ENCODE measurements around the gene FAM13B. TPM values are rescaled to one million over a fixed set of nuclear protein-coding genes. Genes with fewer than 3 reads are reported as not detected.
A peak's percentile ranks its signal among the peaks of the same experiment; 100 is the strongest.

The FAM13B gene
- total and polyA plus RNA-seq, 2 of the 8 experiments (the other 6 are each of a cell fraction or from before 2014, with no cell fraction given), result 6.4 to 17.0 TPM

DNA sequence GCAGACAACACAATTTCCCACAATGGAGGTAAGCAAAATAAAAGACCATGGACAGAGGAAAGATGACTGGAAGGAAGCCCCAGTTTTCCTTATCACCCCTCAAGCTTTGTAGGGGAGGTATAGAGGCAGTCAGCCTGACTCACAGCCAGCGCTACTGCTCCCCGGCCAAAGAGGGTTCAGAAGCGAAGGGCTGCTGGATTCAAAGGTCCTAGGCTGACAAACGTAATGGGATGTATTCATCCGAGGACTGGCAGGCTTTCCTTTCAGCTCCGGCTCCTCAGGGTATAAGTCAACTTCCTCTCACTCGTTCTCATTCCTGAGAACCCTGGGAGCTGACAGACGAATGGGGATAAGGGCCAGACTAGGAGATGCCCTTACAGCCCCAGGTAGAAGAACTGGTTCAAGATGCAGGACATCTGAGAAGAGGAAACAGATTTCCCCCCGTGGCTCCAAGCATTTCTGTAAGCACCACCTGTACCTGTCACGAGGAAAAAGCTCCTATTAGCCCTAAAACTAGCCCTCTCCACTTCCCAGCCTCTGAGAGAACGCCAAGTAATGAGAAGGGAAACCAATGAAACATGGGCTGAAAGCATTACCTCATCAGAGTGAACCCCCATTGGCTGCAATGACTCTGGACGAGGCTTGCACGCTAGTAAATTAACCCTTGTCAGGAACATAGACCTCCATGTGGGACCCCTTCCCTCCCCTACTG, 22.1 kb upstream of the FAM13B start:
- peak overlapping the region; percentile 5 to 14; a peak in 2 of 4 replicates for H3K4me2 ChIP-seq (ENCODE audit: insufficient read depth in 1 of 2, low read depth in 2 of 2, low read length in 2 of 2)
- POLR2A ChIA-PET (ENCODE audit: partially characterized antibody), result interaction anchor here (0.8 to 1.0 kb wide), 2 partner anchors 20 to 21 kb away, joined by 3 read pairs; no protein-coding TSS in a partner anchor

More for the DNA sequence above, 22.1 kb upstream of the FAM13B start:
- 69% methylated on average over 13 of the region's 13 CpGs; no CpG with 5 or more reads in 1 of the 2 experiments for WGBS, 2 experiments (ENCODE audit: extremely low coverage in 1 of 2, insufficient coverage in 1 of 2, insufficient read length in 1 of 2, insufficient replicate concordance in 2 of 2, low coverage in 1 of 2, low lambda C conversion rate in 2 of 2, missing lambda C conversion rate in 1 of 2)
- no peak overlapping the region for H2BK12ac ChIP-seq (ENCODE audit: low read depth, low read length)
- no peak overlapping the region for H3K18ac ChIP-seq (ENCODE audit: extremely low read depth, low read length)
- FAIRE-seq, result peak; percentile 68
- H3K14ac ChIP-seq (ENCODE audit: insufficient read length), result no peak overlapping the region
- no peaks in the 10 kb centered on the region for H3K27me3 ChIP-seq (replicated peaks in 1 of 4; ENCODE audit: control insufficient read depth in 3 of 4, extremely low read depth in 1 of 4, insufficient read depth in 3 of 4, low read length in 3 of 4)
- no peaks in the 10 kb centered on the region for H3K36me3 ChIP-seq (ENCODE audit: control insufficient read depth in 2 of 4, insufficient read depth in 4 of 4, low read length in 3 of 4)
- no peaks in the 10 kb centered on the region for H3K23me2 ChIP-seq (ENCODE audit: low read depth, low read length)
- peak overlapping the region in 1 of 4 experiments; percentile 4; a peak in 1 of 8 replicates for H3K4me3 ChIP-seq (ENCODE audit: extremely low read depth in 1 of 4, insufficient read depth in 2 of 4, low read depth in 3 of 4, low read length in 4 of 4)
- no peak overlapping the region for H3K27ac ChIP-seq (ENCODE audit: low read depth, low read length)
- H4K8ac ChIP-seq (ENCODE audit: extremely low read depth, insufficient read depth, low read length), result no peak overlapping the region
- DNase-seq (ENCODE audit: low read depth in 1 of 2, low spot score in 2 of 2), result no peak
- H4K5ac ChIP-seq (ENCODE audit: insufficient read length, low read depth, low read length), result no peak overlapping the region
- H4K91ac ChIP-seq (replicated peaks; ENCODE audit: insufficient read length, low read length), result no peak overlapping the region
- no peak overlapping the region for H2AK5ac ChIP-seq (ENCODE audit: low read depth, low read length)
- no peaks in the 10 kb centered on the region for H3K79me1 ChIP-seq (ENCODE audit: low read depth, low read length)
- H2BK5ac ChIP-seq (ENCODE audit: low read depth, low read length), result no peak overlapping the region
- H2BK120ac ChIP-seq (replicated peaks; ENCODE audit: low read depth, low read length), result no peak overlapping the region
- no peak overlapping the region for H3K4ac ChIP-seq (replicated peaks; ENCODE audit: insufficient read length, low read depth, low read length)
- no peaks in the 10 kb centered on the region for H3K79me2 ChIP-seq (ENCODE audit: control insufficient read depth in 1 of 2, insufficient read depth in 2 of 2, low read length in 2 of 2)
- H2BK15ac ChIP-seq (ENCODE audit: low read length), result no peak overlapping the region
- H2BK20ac ChIP-seq (ENCODE audit: low read length), result no peak overlapping the region
- no peaks in the 10 kb centered on the region for H4K20me1 ChIP-seq (replicated peaks in 1 of 2; ENCODE audit: control insufficient read depth in 1 of 2, insufficient read depth in 2 of 2, low read length in 2 of 2)
- H2AFZ ChIP-seq (ENCODE audit: low read length), result peak overlapping the region; percentile 48
- TF ChIP-seq, protein P1, sequence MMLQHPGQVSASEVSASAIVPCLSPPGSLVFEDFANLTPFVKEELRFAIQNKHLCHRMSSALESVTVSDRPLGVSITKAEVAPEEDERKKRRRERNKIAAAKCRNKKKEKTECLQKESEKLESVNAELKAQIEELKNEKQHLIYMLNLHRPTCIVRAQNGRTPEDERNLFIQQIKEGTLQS (IDR thresholded peaks at IDR 0.05; ENCODE audit: insufficient read depth, low read depth, low read length), result no peak
- TF ChIP-seq, protein P2, sequence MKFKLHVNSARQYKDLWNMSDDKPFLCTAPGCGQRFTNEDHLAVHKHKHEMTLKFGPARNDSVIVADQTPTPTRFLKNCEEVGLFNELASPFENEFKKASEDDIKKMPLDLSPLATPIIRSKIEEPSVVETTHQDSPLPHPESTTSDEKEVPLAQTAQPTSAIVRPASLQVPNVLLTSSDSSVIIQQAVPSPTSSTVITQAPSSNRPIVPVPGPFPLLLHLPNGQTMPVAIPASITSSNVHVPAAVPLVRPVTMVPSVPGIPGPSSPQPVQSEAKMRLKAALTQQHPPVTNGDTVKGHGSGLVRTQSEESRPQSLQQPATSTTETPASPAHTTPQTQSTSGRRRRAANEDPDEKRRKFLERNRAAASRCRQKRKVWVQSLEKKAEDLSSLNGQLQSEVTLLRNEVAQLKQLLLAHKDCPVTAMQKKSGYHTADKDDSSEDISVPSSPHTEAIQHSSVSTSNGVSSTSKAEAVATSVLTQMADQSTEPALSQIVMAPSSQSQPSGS (IDR thresholded peaks at IDR 0.05; ENCODE audit: low read length), result peak; percentile 90
- no peak overlapping the region for H3K56ac ChIP-seq (replicated peaks; ENCODE audit: insufficient read length, low read depth, low read length)
- H3K23ac ChIP-seq (ENCODE audit: insufficient read length), result no peak overlapping the region
- peaks cover 0 to 3% (median 0%) of the 10 kb centered on the region in 4 experiments; a peak in 1 of 7 replicates for H3K4me1 ChIP-seq (replicated peaks in 1 of 4; ENCODE audit: control insufficient read depth in 3 of 4, insufficient read depth in 4 of 4, low read length in 3 of 4)
- H3K9ac ChIP-seq (replicated peaks in 1 of 4; ENCODE audit: extremely low read depth in 1 of 4, low read depth in 3 of 4, low read length in 3 of 4), result no peak overlapping the region
- CTCF ChIA-PET (ENCODE audit: partially characterized antibody), result interaction anchor here (0.7 to 2.7 kb wide), 5 partner anchors 8 to 19 kb away, joined by 3 to 12 read pairs (median 6); no protein-coding TSS in a partner anchor
- H3K9me3 ChIP-seq (ENCODE audit: insufficient read depth in 2 of 2, low read depth in 1 of 2, low read length in 1 of 2), result no peaks in the 10 kb centered on the region

Measured in H1 (cell line).